ENCODE measurements around the gene FICD.

DNA sequence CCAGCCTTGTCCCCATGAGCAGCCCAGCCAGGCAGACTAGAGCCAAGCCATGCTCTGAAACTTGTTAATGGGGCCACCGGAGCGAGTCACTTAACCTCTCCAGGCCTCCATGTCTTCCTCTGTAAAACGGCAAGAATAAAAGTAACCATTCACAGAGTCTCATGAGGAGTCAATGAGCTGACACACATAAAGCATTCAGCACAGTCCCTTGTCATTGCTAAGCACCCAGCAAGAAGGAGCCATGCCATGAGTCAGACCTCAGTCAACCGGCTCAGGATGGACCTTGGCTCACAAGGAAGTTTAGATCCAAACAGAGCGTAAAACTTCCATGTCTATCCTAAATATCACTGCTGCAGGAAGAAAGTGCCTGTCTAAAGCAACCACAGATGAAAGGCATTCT lies 10.6 kb downstream of the FICD start:
- TF ChIP-seq, protein P1, sequence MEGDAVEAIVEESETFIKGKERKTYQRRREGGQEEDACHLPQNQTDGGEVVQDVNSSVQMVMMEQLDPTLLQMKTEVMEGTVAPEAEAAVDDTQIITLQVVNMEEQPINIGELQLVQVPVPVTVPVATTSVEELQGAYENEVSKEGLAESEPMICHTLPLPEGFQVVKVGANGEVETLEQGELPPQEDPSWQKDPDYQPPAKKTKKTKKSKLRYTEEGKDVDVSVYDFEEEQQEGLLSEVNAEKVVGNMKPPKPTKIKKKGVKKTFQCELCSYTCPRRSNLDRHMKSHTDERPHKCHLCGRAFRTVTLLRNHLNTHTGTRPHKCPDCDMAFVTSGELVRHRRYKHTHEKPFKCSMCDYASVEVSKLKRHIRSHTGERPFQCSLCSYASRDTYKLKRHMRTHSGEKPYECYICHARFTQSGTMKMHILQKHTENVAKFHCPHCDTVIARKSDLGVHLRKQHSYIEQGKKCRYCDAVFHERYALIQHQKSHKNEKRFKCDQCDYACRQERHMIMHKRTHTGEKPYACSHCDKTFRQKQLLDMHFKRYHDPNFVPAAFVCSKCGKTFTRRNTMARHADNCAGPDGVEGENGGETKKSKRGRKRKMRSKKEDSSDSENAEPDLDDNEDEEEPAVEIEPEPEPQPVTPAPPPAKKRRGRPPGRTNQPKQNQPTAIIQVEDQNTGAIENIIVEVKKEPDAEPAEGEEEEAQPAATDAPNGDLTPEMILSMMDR (IDR thresholded peaks at IDR 0.05), result no peak
- no peak for TF ChIP-seq EZH2 (IDR thresholded peaks at IDR 0.05; ENCODE audit: borderline replicate concordance, insufficient read depth, low read depth, low read length, poor library complexity, severe bottlenecking)
